Endodermal cell (in vitro differentiated cells): ENCODE measurements around the gene GLIS1. TPM values are rescaled to one million over a fixed set of nuclear protein-coding genes. Genes with fewer than 3 reads are reported as not detected.

Source experiments
- DNase-seq: peaks from one replicate; pipeline ENCODE4 v3.0.0-alpha.2; 2017
- H3K27ac ChIP-seq: 2 replicates; pipeline ENCODE4 v1.5.1; 2013; ENCODE audit warnings: mild to moderate bottlenecking, low read depth, low read length, moderate library complexity
- H3K27me3 ChIP-seq: 2 replicates; pipeline ENCODE4 v1.6.1; 2013; ENCODE audit warnings: mild to moderate bottlenecking, low read length, moderate library complexity; ENCODE audit not compliant: insufficient read depth, control insufficient read depth, poor library complexity, severe bottlenecking
- H3K36me3 ChIP-seq: 2 replicates; pipeline ENCODE4 v1.7.0; 2013; ENCODE audit warnings: mild to moderate bottlenecking, low read length, moderate library complexity; ENCODE audit not compliant: control insufficient read depth, insufficient read depth
- H3K4me1 ChIP-seq: one replicate; pipeline ENCODE4 v1.7.0; 2013; ENCODE audit warnings: low read length; ENCODE audit not compliant: control insufficient read depth, insufficient read depth
- H3K4me3 ChIP-seq: 2 replicates; pipeline ENCODE4 v1.5.1; 2013; ENCODE audit warnings: mild to moderate bottlenecking, low read length, moderate library complexity
- H3K9ac ChIP-seq: 2 replicates; pipeline ENCODE4 v1.6.1; 2013; ENCODE audit warnings: mild to moderate bottlenecking, low read length, moderate library complexity; ENCODE audit not compliant: poor library complexity, severe bottlenecking; ENCODE audit errors: extremely low read depth
- H3K9me3 ChIP-seq: 2 replicates; pipeline ENCODE4 v1.6.1; 2013; ENCODE audit warnings: mild to moderate bottlenecking, low read length, moderate library complexity; ENCODE audit not compliant: control insufficient read depth
- H3K27ac Mint-ChIP-seq: 2 replicates; pipeline ENCODE4 v1.8.0; 2020; ENCODE audit warnings: mixed read lengths
- H3K27me3 Mint-ChIP-seq: 2 replicates; pipeline ENCODE4 v1.8.0; 2021; ENCODE audit warnings: mild to moderate bottlenecking, mixed read lengths; ENCODE audit not compliant: insufficient read depth
- H3K36me3 Mint-ChIP-seq: 2 replicates; pipeline ENCODE4 v1.8.0; 2020; ENCODE audit warnings: low read depth, mixed read lengths
- H3K4me1 Mint-ChIP-seq: 2 replicates; pipeline ENCODE4 v1.8.0; 2020; ENCODE audit warnings: mixed read lengths
- H3K4me3 Mint-ChIP-seq: 2 replicates; pipeline ENCODE4 v1.8.0; 2020; ENCODE audit warnings: mild to moderate bottlenecking, moderate library complexity, mixed read lengths
- H3K9me3 Mint-ChIP-seq: 2 replicates; pipeline ENCODE4 v1.8.0; 2020; ENCODE audit warnings: mild to moderate bottlenecking, mixed read lengths
- WGBS, 2 experiments: methylation state at CpG; one replicate each; pipeline versions ENCODE4 v1.1.5 to v1.1.7; 2013; ENCODE audit warnings: missing lambda C conversion rate in 2 of 2, mixed read lengths in 1 of 2; ENCODE audit not compliant: insufficient coverage in 1 of 2, insufficient read length in 1 of 2; 5-methylcytosine and 5-hydroxymethylcytosine counted together
- total RNA-seq, 2 donors: library from RNA; stranded (reverse); fragmentation: NEBNext Ultra II Directional in 1 of 2; extraction: Animal tissue kit (Norgen Biotek cat#: 25700) in 1 of 2; gene quantifications; 2 replicates in 1 of 2; 3 replicates in 1 of 2; pipeline ENCODE4 v1.2.1, GENCODE V29; 2021
- TF ChIP-seq, protein P1 (sequence below): fragments of 200-600 bp; sonication (generic); conservative IDR thresholded peaks from 2 replicates; pipeline ENCODE4 v1.5.0; 2021; ENCODE audit warnings: antibody characterized with exemption, mild to moderate bottlenecking

Gene GLIS1
- total RNA-seq, 2 donors from 2014 or later = 2.1 to 3.9 TPM

GRCh38 chr1:53532912-53533311, 206.1 kb downstream of the GLIS1 start:
- H3K9me3 Mint-ChIP-seq = no peaks in the 10 kb centered on the region
- DNase-seq = no peak
- no peaks in the 10 kb centered on the region for H3K4me1 Mint-ChIP-seq
- H3K9me3 ChIP-seq = no peaks in the 10 kb centered on the region
- no peak overlapping the region for H3K4me3 Mint-ChIP-seq
- 83 to 86% methylated on average over 4 of the region's 4 CpGs for WGBS, 2 experiments
- TF ChIP-seq, protein P1, sequence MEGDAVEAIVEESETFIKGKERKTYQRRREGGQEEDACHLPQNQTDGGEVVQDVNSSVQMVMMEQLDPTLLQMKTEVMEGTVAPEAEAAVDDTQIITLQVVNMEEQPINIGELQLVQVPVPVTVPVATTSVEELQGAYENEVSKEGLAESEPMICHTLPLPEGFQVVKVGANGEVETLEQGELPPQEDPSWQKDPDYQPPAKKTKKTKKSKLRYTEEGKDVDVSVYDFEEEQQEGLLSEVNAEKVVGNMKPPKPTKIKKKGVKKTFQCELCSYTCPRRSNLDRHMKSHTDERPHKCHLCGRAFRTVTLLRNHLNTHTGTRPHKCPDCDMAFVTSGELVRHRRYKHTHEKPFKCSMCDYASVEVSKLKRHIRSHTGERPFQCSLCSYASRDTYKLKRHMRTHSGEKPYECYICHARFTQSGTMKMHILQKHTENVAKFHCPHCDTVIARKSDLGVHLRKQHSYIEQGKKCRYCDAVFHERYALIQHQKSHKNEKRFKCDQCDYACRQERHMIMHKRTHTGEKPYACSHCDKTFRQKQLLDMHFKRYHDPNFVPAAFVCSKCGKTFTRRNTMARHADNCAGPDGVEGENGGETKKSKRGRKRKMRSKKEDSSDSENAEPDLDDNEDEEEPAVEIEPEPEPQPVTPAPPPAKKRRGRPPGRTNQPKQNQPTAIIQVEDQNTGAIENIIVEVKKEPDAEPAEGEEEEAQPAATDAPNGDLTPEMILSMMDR = no peak
- H3K36me3 ChIP-seq = no peaks in the 10 kb centered on the region
- H3K27me3 Mint-ChIP-seq = peaks cover 2% of the 10 kb centered on the region
- H3K27me3 ChIP-seq = no peaks in the 10 kb centered on the region
- H3K36me3 Mint-ChIP-seq = no peaks in the 10 kb centered on the region
- no peak overlapping the region for H3K27ac Mint-ChIP-seq
- no peak overlapping the region for H3K4me3 ChIP-seq
- H3K9ac ChIP-seq = no peak overlapping the region
- H3K27ac ChIP-seq = no peak overlapping the region
- H3K4me1 ChIP-seq = no peaks in the 10 kb centered on the region

- Mint-ChIP-seq H3K27me3 (peaks cover 3% of the 10 kb centered on the region), H3K9me3 (no peaks in the 10 kb centered on the region), H3K27ac (no peak overlapping the region), H3K4me1 (no peaks in the 10 kb centered on the region), H3K4me3 (no peak overlapping the region), H3K36me3 (no peaks in the 10 kb centered on the region)
- Histone ChIP-seq H3K27ac (no peak overlapping the region), H3K9ac (no peak overlapping the region), H3K36me3 (no peaks in the 10 kb centered on the region), H3K4me1 (no peaks in the 10 kb centered on the region), H3K4me3 (no peak overlapping the region), H3K9me3 (no peaks in the 10 kb centered on the region), H3K27me3 (no peaks in the 10 kb centered on the region)
- whole genome bisulfite sequencing, 2 experiments = 92 to 93% methylated on average over 9 of the region's 9 CpGs
- no peak for DNase-seq
- TF ChIP-seq, protein P1 = no peak
Measured at GRCh38 chr1:53532377-53532776, 206.6 kb downstream of the GLIS1 start.

DNA sequence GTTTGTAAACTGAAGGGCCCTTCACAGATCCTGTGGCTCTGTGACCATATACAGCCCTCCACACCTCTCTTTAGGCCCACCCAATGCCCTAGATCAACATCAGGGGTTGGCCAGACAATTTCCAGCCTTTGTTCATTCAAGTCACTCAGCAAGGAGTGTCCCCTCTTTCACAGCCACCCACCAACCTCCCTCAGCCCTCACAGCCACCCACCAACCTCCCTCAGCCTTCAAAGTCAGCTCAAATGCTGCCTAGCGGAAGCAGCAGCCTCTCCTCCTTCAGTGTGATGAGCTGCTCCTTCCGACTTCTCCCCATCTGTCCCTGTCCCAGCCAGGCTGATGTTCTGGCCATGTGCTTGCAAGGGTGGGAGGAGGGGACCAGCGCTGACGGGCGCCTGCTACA, 208.4 kb downstream of the GLIS1 start:
- Mint-ChIP-seq H3K27me3 (peaks cover 3% of the 10 kb centered on the region), H3K4me1 (no peaks in the 10 kb centered on the region), H3K4me3 (no peak overlapping the region), H3K27ac (no peak overlapping the region), H3K9me3 (no peaks in the 10 kb centered on the region), H3K36me3 (no peaks in the 10 kb centered on the region)
- Histone ChIP-seq H3K9ac (no peak overlapping the region), H3K4me1 (no peaks in the 10 kb centered on the region), H3K4me3 (no peak overlapping the region), H3K27ac (no peak overlapping the region), H3K9me3 (no peaks in the 10 kb centered on the region), H3K27me3 (no peaks in the 10 kb centered on the region), H3K36me3 (no peaks in the 10 kb centered on the region)
- 84 to 93% methylated on average over 3 to 5 of the region's 5 CpGs for WGBS, 2 experiments
- TF ChIP-seq, protein P1 = no peak
- no peak for DNase-seq
